ENCODE data around the gene GALNT10. TPM values are rescaled to one million over a fixed set of nuclear protein-coding genes. Genes with fewer than 3 reads are reported as not detected.

Gene GALNT10
- total RNA-seq, 1 experiment from 2014 or later, result 23.4 TPM

- Histone ChIP-seq H3K27me3 (replicated peaks; ENCODE audit: control insufficient read depth, insufficient read depth, low read length) (no peaks in the 10 kb centered on the region), H3K9me3 (no peaks in the 10 kb centered on the region), H3K4me3 (ENCODE audit: low read depth, low read length) (no peak overlapping the region), H3K36me3 (ENCODE audit: control insufficient read depth, insufficient read depth, low read length) (no peaks in the 10 kb centered on the region), H3K4me1 (no peaks in the 10 kb centered on the region)
- no peak for TF ChIP-seq CTCF (IDR thresholded peaks at IDR 0.05; ENCODE audit: insufficient read depth in 1 of 2, low read depth in 1 of 2, low read length in 1 of 2, severe bottlenecking in 1 of 2, unreplicated experiment in 1 of 2)
- intact Hi-C loops (cut with micrococcal nuclease; ENCODE audit: unreplicated experiment), result no loop called here
- no peak for DNase-seq
- no TSS peak for BruUV-seq (replicated peaks)
- ChIA-PET CTCF (no interaction called here), POLR2A (no interaction called here)
- no peaks in the 10 kb centered on the region for H3K36me3 Mint-ChIP-seq (ENCODE audit: insufficient read depth, unreplicated experiment)
- no peak overlapping the region for H3K4me3 Mint-ChIP-seq (ENCODE audit: unreplicated experiment)
- H3K27me3 Mint-ChIP-seq (ENCODE audit: insufficient read depth, unreplicated experiment), result no peaks in the 10 kb centered on the region
- H3K4me1 Mint-ChIP-seq (ENCODE audit: low read depth, unreplicated experiment), result no peaks in the 10 kb centered on the region
- H3K9me3 Mint-ChIP-seq (ENCODE audit: unreplicated experiment), result no peaks in the 10 kb centered on the region
- no peak overlapping the region for H3K27ac Mint-ChIP-seq (ENCODE audit: unreplicated experiment)
These were observed 165.6 kb downstream of the GALNT10 start for GRCh38 chr5:154356020-154356655.

- CTCF ChIA-PET, result no interaction called here
- no peaks in the 10 kb centered on the region for H3K36me3 ChIP-seq (ENCODE audit: control insufficient read depth, insufficient read depth, low read length)
- Mint-ChIP-seq H3K4me3 (ENCODE audit: unreplicated experiment) (no peak overlapping the region), H3K9me3 (ENCODE audit: unreplicated experiment) (no peaks in the 10 kb centered on the region), H3K36me3 (ENCODE audit: insufficient read depth, unreplicated experiment) (no peaks in the 10 kb centered on the region), H3K4me1 (ENCODE audit: low read depth, unreplicated experiment) (no peaks in the 10 kb centered on the region), H3K27ac (ENCODE audit: unreplicated experiment) (no peak overlapping the region), H3K27me3 (ENCODE audit: insufficient read depth, unreplicated experiment) (no peaks in the 10 kb centered on the region)
- POLR2A ChIA-PET, result no interaction called here
- TF ChIP-seq CTCF (IDR thresholded peaks at IDR 0.05; ENCODE audit: insufficient read depth in 1 of 2, low read depth in 1 of 2, low read length in 1 of 2, severe bottlenecking in 1 of 2, unreplicated experiment in 1 of 2), result no peak
- H3K4me1 ChIP-seq, result no peaks in the 10 kb centered on the region
- no peaks in the 10 kb centered on the region for H3K27me3 ChIP-seq (replicated peaks; ENCODE audit: control insufficient read depth, insufficient read depth, low read length)
- intact Hi-C loops (cut with micrococcal nuclease; ENCODE audit: unreplicated experiment), result no loop called here
- no peaks in the 10 kb centered on the region for H3K9me3 ChIP-seq
- H3K4me3 ChIP-seq (ENCODE audit: low read depth, low read length), result no peak overlapping the region
- BruUV-seq (replicated peaks), result no TSS peak
- no peak for DNase-seq
These were observed 166.4 kb downstream of the GALNT10 start for GRCh38 chr5:154356958-154357357.

GRCh38 chr5:154358516-154359220 lies 168.1 kb downstream of the GALNT10 start:
- H3K27ac Mint-ChIP-seq (ENCODE audit: unreplicated experiment), result no peak overlapping the region
- intact Hi-C loops (cut with micrococcal nuclease; ENCODE audit: unreplicated experiment), result no loop called here

More at GRCh38 chr5:154358516-154359220, 168.1 kb downstream of the GALNT10 start:
- H3K4me3 Mint-ChIP-seq (ENCODE audit: unreplicated experiment), result no peak overlapping the region
- TF ChIP-seq CTCF (IDR thresholded peaks at IDR 0.05; ENCODE audit: insufficient read depth in 1 of 2, low read depth in 1 of 2, low read length in 1 of 2, severe bottlenecking in 1 of 2, unreplicated experiment in 1 of 2), result no peak
- ChIA-PET POLR2A (no interaction called here), CTCF (no interaction called here)
- no peaks in the 10 kb centered on the region for H3K4me1 Mint-ChIP-seq (ENCODE audit: low read depth, unreplicated experiment)
- no peak for DNase-seq
- no peaks in the 10 kb centered on the region for H3K27me3 ChIP-seq (replicated peaks; ENCODE audit: control insufficient read depth, insufficient read depth, low read length)
- H3K4me3 ChIP-seq (ENCODE audit: low read depth, low read length), result no peak overlapping the region
- no TSS peak for BruUV-seq (replicated peaks)
- H3K36me3 Mint-ChIP-seq (ENCODE audit: insufficient read depth, unreplicated experiment), result no peaks in the 10 kb centered on the region
- no peaks in the 10 kb centered on the region for H3K9me3 ChIP-seq
- H3K9me3 Mint-ChIP-seq (ENCODE audit: unreplicated experiment), result no peaks in the 10 kb centered on the region
- H3K27me3 Mint-ChIP-seq (ENCODE audit: insufficient read depth, unreplicated experiment), result no peaks in the 10 kb centered on the region
- H3K36me3 ChIP-seq (ENCODE audit: control insufficient read depth, insufficient read depth, low read length), result no peaks in the 10 kb centered on the region
- H3K4me1 ChIP-seq, result no peaks in the 10 kb centered on the region
